Measurements from ENCODE around the gene PUS7L. TPM values are rescaled to one million over a fixed set of nuclear protein-coding genes. Genes with fewer than 3 reads are reported as not detected.

Gene PUS7L
- total RNA-seq, 1 donor from 2014 or later: 24.3 TPM

DNA sequence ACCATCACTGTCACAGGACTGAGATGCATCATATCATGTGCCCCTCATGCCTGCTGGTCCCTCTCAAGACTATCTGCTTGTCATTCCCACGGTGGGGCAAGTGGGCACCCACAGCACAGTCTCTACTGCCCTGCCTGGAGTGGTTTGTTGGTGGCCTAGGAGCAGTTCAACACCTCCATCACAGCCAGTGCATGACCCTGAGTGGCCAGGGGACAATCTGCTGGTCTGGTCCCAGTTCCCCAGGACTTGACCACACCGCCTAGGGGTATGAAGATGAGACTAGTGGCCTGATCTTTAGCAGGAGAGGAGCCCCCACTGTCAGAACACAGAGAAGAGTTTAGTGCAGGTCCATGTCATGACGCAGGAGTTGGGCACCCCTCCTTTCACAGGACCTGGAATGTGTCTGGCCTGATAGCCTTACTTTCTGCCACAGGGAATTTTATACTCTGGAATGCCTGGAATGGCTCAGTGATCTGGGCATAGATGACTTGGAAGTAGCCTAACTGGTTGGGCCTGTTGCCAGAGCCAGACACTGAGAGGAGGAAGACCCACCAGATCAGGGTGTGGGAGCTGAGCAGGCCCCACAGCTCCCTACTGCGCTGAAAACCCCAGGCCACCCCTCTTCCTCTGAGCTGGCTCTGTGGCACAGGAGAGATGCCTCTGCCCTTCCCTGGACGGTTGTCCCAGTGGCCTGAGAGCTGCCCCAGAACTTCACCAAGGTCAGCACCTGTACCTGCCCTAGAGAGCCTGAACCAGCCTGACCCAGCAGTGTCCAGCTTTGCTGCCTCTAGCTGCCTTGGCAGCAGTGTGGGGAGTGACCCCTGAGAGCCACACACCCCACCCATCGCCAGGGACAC, 83.3 kb downstream of the PUS7L start:
- intact Hi-C loops (cut with micrococcal nuclease): loop anchor here (10.0 kb wide), 1 partner anchor 210 kb away; no protein-coding TSS in a partner anchor

- intact Hi-C loops (cut with micrococcal nuclease): no loop called here
These were observed 89.2 kb downstream of the PUS7L start for GRCh38 chr12:43669373-43669772.

Other genes starting within 250 kb of the PUS7L start
- not detected in 2 replicates for gene ADAMTS20, start 206.6 kb downstream of the PUS7L start, total RNA-seq
- 38.4 and 40.7 TPM in 2 replicates for gene IRAK4, start 161 bp upstream of the PUS7L start, total RNA-seq
- 33.4 and 35.1 TPM in 2 replicates for gene TWF1, start 47.5 kb upstream of the PUS7L start, total RNA-seq
- 0.51 and 1.1 TPM in 2 replicates for gene TMEM117, start 77.3 kb upstream of the PUS7L start, total RNA-seq